ENCODE measurements around the gene KRT8. TPM values are rescaled to one million over a fixed set of nuclear protein-coding genes. Genes with fewer than 3 reads are reported as not detected.

The KRT8 gene
- total RNA-seq, 1 donor from 2014 or later = 0.23 TPM

GRCh38 chr12:52850681-52851080 lies 54.2 kb downstream of the KRT8 start:
- H3K4me1 Mint-ChIP-seq (ENCODE audit: low read depth) = no peaks in the 10 kb centered on the region
- no peaks in the 10 kb centered on the region for H3K9me3 Mint-ChIP-seq
- H3K36me3 Mint-ChIP-seq (ENCODE audit: low read depth) = no peaks in the 10 kb centered on the region
- intact Hi-C loops (cut with micrococcal nuclease) = no loop called here
- H3K27me3 Mint-ChIP-seq (ENCODE audit: insufficient read depth) = peaks cover 22% of the 10 kb centered on the region
- H3K27ac Mint-ChIP-seq = no peak overlapping the region
- DNase-seq (ENCODE audit: low spot score) = no peak
- H3K4me3 Mint-ChIP-seq = no peak overlapping the region

GRCh38 chr12:52849511-52849910 lies 55.4 kb downstream of the KRT8 start:
- Mint-ChIP-seq H3K36me3 (ENCODE audit: low read depth) (no peaks in the 10 kb centered on the region), H3K27ac (no peak overlapping the region), H3K4me3 (no peak overlapping the region), H3K4me1 (ENCODE audit: low read depth) (no peaks in the 10 kb centered on the region), H3K27me3 (ENCODE audit: insufficient read depth) (peaks cover 16% of the 10 kb centered on the region), H3K9me3 (no peaks in the 10 kb centered on the region)
- intact Hi-C loops (cut with micrococcal nuclease) = no loop called here
- DNase-seq (ENCODE audit: low spot score) = no peak

GRCh38 chr12:52848661-52849255 lies 56.1 kb downstream of the KRT8 start, which contains the start of gene KRT78:
KRT78 (minus strand) TSS chr12:52848994; CDS start chr12:52848930, 64 bp downstream.
- Mint-ChIP-seq H3K4me1 (ENCODE audit: low read depth) (no peaks in the 10 kb centered on the region), H3K27ac (no peak within 1 kb of the TSS), H3K9me3 (no peaks in the 10 kb centered on the region), H3K4me3 (no peak within 1 kb of the TSS), H3K27me3 (ENCODE audit: insufficient read depth) (peaks cover 16% of the 10 kb centered on the region), H3K36me3 (ENCODE audit: low read depth) (no peaks in the 10 kb centered on the region)
- DNase-seq (ENCODE audit: low spot score) = no peak
- intact Hi-C loops (cut with micrococcal nuclease) = no loop called here

GRCh38 chr12:52847335-52848102 lies 57.4 kb downstream of the KRT8 start:
- H3K9me3 Mint-ChIP-seq = no peaks in the 10 kb centered on the region
- H3K27ac Mint-ChIP-seq = no peak overlapping the region
- no peaks in the 10 kb centered on the region for H3K36me3 Mint-ChIP-seq (ENCODE audit: low read depth)
- intact Hi-C loops (cut with micrococcal nuclease) = no loop called here
- no peaks in the 10 kb centered on the region for H3K4me1 Mint-ChIP-seq (ENCODE audit: low read depth)
- no peak for DNase-seq (ENCODE audit: low spot score)
- no peak overlapping the region for H3K4me3 Mint-ChIP-seq
- peaks cover 12% of the 10 kb centered on the region for H3K27me3 Mint-ChIP-seq (ENCODE audit: insufficient read depth)

Other genes with a start within 250 kb of the KRT8 start
- gene KRT1, start 224.7 kb downstream of the KRT8 start, total RNA-seq = not detected in 2 replicates
- not detected in 2 replicates for gene KRT77, start 201.6 kb downstream of the KRT8 start, total RNA-seq
- gene KRT76, start 127.7 kb downstream of the KRT8 start, total RNA-seq = not detected in 2 replicates
- 0.08 TPM in 1 of 2 replicates, not detected in the other for gene KRT3, start 109.0 kb downstream of the KRT8 start, total RNA-seq
- gene KRT4, start 91.0 kb downstream of the KRT8 start, total RNA-seq = not detected in 2 replicates
- not detected in 2 replicates for gene KRT79, start 70.8 kb downstream of the KRT8 start, total RNA-seq
- gene KRT78, start 56.1 kb downstream of the KRT8 start, total RNA-seq = not detected in 2 replicates
- 3.2 and 3.9 TPM in 2 replicates for gene KRT18, start 44.0 kb upstream of the KRT8 start, total RNA-seq
- 463 and 473 TPM in 2 replicates for gene EIF4B, start 101.4 kb upstream of the KRT8 start, total RNA-seq
- 2.7 and 3.1 TPM in 2 replicates for gene TNS2, start 145.0 kb upstream of the KRT8 start, total RNA-seq
- 41.2 and 42.6 TPM in 2 replicates for gene SPRYD3, start 174.3 kb upstream of the KRT8 start, total RNA-seq
- gene IGFBP6, start 192.6 kb upstream of the KRT8 start, total RNA-seq = 0.81 TPM in 1 of 2 replicates, not detected in the other
- not detected in 2 replicates for gene SOAT2, start 198.4 kb upstream of the KRT8 start, total RNA-seq